ENCODE data around the gene CMTM4.

- TF ChIP-seq REST (IDR thresholded peaks at IDR 0.05; ENCODE audit: low read depth) (no peak), MAX (IDR thresholded peaks at IDR 0.05) (no peak), YY1 (IDR thresholded peaks at IDR 0.05; ENCODE audit: low read depth) (no peak), FOXM1 (IDR thresholded peaks at IDR 0.05; ENCODE audit: borderline replicate concordance, low read depth) (no peak), CEBPB (IDR thresholded peaks at IDR 0.05) (no peak), RAD21 (IDR thresholded peaks at IDR 0.05; ENCODE audit: low read depth) (no peak), EP300 (IDR thresholded peaks at IDR 0.05; ENCODE audit: borderline replicate concordance) (no peak), USF1 (IDR thresholded peaks at IDR 0.05) (no peak), NFIC (IDR thresholded peaks at IDR 0.05) (no peak), TAF1 (IDR thresholded peaks at IDR 0.05; ENCODE audit: low read depth) (no peak)
Measured at GRCh38 chr16:66600477-66600876, 96.1 kb downstream of the CMTM4 start.

Measured in Ishikawa (cell line).